Parathyroid adenoma (tissue), 2 donors: ENCODE data around the gene TRIP12.

Source experiments
- H2AFZ ChIP-seq: fragments of 300-600 bp; sonication (generic); one replicate; pipeline ENCODE4 v1.7.0; 2017; ENCODE audit warnings: antibody characterized with exemption, mild to moderate bottlenecking
- H3K27ac ChIP-seq: fragments of 300-600 bp; sonication (generic); one replicate; pipeline ENCODE4 v1.7.0; 2017
- H3K27me3 ChIP-seq: fragments of 300-600 bp; sonication (generic); one replicate; pipeline ENCODE4 v1.7.0; 2017; ENCODE audit warnings: low read length; ENCODE audit not compliant: control insufficient read depth, insufficient read depth
- H3K36me3 ChIP-seq: fragments of 300-600 bp; sonication (generic); one replicate; pipeline ENCODE4 v1.7.0; 2017; ENCODE audit warnings: low read length; ENCODE audit not compliant: control insufficient read depth, insufficient read depth
- H3K4me1 ChIP-seq: fragments of 300-600 bp; sonication (generic); one replicate; pipeline ENCODE4 v1.7.0; 2017; ENCODE audit warnings: control low read depth
- H3K4me2 ChIP-seq: fragments of 300-600 bp; sonication (generic); one replicate; pipeline ENCODE4 v1.7.0; 2017; ENCODE audit warnings: low read length
- H3K4me3 ChIP-seq: fragments of 300-600 bp; sonication (generic); one replicate; pipeline ENCODE4 v1.7.0; 2017; ENCODE audit warnings: low read depth, low read length
- H3K79me2 ChIP-seq: fragments of 300-600 bp; sonication (generic); one replicate; pipeline ENCODE4 v1.7.0; 2017; ENCODE audit warnings: control low read depth
- H3K9ac ChIP-seq: fragments of 300-600 bp; sonication (generic); one replicate; pipeline ENCODE4 v1.7.0; 2017; ENCODE audit warnings: mild to moderate bottlenecking
- H3K9me3 ChIP-seq: fragments of 300-600 bp; sonication (generic); one replicate; pipeline ENCODE4 v1.7.0; 2017; ENCODE audit warnings: low read length; ENCODE audit not compliant: control insufficient read depth
- CTCF ChIP-seq: fragments of 300-600 bp; sonication (generic); IDR thresholded peaks from one replicate; pipeline ENCODE4 v1.7.0; 2017; ENCODE audit warnings: antibody characterized with exemption, mild to moderate bottlenecking
- donor health status: primary hyperparathyroidism.

The TRIP12 gene

GRCh38 chr2:229943770-229944449 is 22.1 kb upstream of the TRIP12 start:
- peaks cover 3% of the 10 kb centered on the region for H3K79me2 ChIP-seq
- no peaks in the 10 kb centered on the region for H3K27me3 ChIP-seq
- no peaks in the 10 kb centered on the region for H3K4me1 ChIP-seq
- no peak overlapping the region for H3K9ac ChIP-seq
- H3K27ac ChIP-seq: no peak overlapping the region
- no peaks in the 10 kb centered on the region for H3K9me3 ChIP-seq
- no peak overlapping the region for H3K4me3 ChIP-seq
- no peak overlapping the region for H3K4me2 ChIP-seq
- H2AFZ ChIP-seq: no peak overlapping the region
- no peak for TF ChIP-seq CTCF
- H3K36me3 ChIP-seq: no peaks in the 10 kb centered on the region

- Histone ChIP-seq H3K36me3 (no peaks in the 10 kb centered on the region), H3K9me3 (no peaks in the 10 kb centered on the region), H3K4me1 (no peaks in the 10 kb centered on the region), H3K27me3 (no peaks in the 10 kb centered on the region), H3K79me2 (peaks cover 3% of the 10 kb centered on the region), H2AFZ (no peak overlapping the region), H3K27ac (no peak overlapping the region), H3K9ac (no peak overlapping the region), H3K4me3 (no peak overlapping the region), H3K4me2 (no peak overlapping the region)
- no peak for TF ChIP-seq CTCF
Measured at GRCh38 chr2:229943171-229943570, 21.4 kb upstream of the TRIP12 start.

DNA sequence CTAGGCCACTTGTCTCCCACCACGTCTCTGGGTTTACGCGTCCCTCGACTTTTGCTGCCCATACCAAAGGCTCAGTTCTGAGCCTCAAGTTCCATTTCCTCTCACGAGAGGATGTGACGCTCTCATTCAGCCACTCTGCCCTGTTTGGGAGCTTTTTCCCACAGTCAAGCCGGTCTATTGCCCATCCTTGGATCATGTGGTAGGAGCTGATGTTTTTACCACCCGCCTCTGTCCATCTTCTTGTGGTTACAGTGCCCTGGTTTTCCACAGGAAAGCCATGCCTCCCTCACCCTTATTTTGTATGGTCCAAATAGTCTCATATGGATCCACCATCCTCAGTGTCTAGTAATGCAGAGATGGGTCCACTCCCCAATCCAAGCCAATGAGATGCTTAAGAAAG is 20.9 kb upstream of the TRIP12 start:
- no peaks in the 10 kb centered on the region for H3K4me1 ChIP-seq
- H3K79me2 ChIP-seq: peaks cover 3% of the 10 kb centered on the region
- no peak overlapping the region for H3K9ac ChIP-seq
- H3K4me2 ChIP-seq: no peak overlapping the region
- no peak overlapping the region for H3K4me3 ChIP-seq
- no peaks in the 10 kb centered on the region for H3K9me3 ChIP-seq
- no peaks in the 10 kb centered on the region for H3K27me3 ChIP-seq
- no peak overlapping the region for H2AFZ ChIP-seq
- H3K27ac ChIP-seq: no peak overlapping the region
- H3K36me3 ChIP-seq: no peaks in the 10 kb centered on the region
- TF ChIP-seq CTCF: no peak

DNA sequence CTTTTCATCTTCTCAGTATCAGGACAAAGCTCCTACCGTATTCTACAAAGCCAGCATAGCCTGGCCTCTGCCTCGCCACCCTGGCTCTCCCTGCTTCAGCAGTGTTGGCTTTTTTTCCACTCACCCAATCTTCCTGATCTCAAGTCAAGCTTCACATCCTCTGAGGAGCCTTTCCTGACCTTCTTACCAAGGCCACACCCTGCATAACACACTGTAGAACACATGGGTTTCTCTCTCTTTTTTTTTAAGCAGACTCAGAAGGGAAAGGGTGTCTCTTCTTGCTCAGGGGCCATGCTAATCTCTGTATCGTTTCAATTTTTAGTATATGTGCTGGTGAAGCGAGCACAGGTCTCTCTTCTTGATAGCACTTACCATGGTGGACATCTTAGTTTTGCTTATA is 15.7 kb upstream of the TRIP12 start:
- TF ChIP-seq CTCF: no peak
- Histone ChIP-seq H3K27me3 (no peaks in the 10 kb centered on the region), H3K27ac (no peak overlapping the region), H3K9ac (no peak overlapping the region), H3K9me3 (no peaks in the 10 kb centered on the region), H2AFZ (no peak overlapping the region), H3K36me3 (no peaks in the 10 kb centered on the region), H3K4me2 (no peak overlapping the region), H3K4me3 (no peak overlapping the region), H3K4me1 (no peaks in the 10 kb centered on the region), H3K79me2 (peaks cover 6% of the 10 kb centered on the region)

- H3K9ac ChIP-seq: no peak overlapping the region
- no peak overlapping the region for H3K27ac ChIP-seq
- no peaks in the 10 kb centered on the region for H3K27me3 ChIP-seq
- H3K79me2 ChIP-seq: peaks cover 43% of the 10 kb centered on the region
- H3K4me3 ChIP-seq: no peak overlapping the region
- H3K36me3 ChIP-seq: no peaks in the 10 kb centered on the region
- no peak overlapping the region for H2AFZ ChIP-seq
- H3K4me2 ChIP-seq: no peak overlapping the region
- TF ChIP-seq CTCF: no peak
- no peaks in the 10 kb centered on the region for H3K9me3 ChIP-seq
- H3K4me1 ChIP-seq: no peaks in the 10 kb centered on the region
Measured at GRCh38 chr2:229931241-229931640, 9.4 kb upstream of the TRIP12 start.
